ENCODE data around the gene EPHB2. TPM values are rescaled to one million over a fixed set of nuclear protein-coding genes. Genes with fewer than 3 reads are reported as not detected.

EPHB2 gene
- total and polyA plus RNA-seq, 2 of the 8 experiments (the other 6 are each of a cell fraction or from before 2014, with no cell fraction given): 15.8 to 17.2 TPM

DNA sequence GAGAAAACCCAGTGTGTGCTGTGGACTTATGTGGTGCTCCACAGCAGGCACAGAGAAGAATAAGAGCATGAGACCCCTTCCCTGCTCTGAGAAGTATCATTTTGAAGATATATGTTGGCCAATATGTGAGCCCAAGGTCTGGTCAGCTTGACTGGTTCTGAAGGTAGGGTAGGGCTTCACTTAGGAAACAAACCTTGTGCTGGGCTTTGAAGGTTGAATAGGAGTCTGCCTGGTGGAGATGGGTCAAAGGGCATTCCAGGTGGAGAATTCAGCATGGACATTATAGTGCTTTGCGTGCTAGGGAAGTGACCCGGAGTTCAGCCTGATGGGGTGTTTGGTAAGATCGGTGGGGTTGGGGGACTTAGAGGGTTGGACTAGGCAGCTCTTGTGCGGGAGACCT is 99.1 kb downstream of the EPHB2 start:
- H2AK5ac ChIP-seq (ENCODE audit: low read depth, low read length): no peak overlapping the region
- H3K79me2 ChIP-seq (ENCODE audit: control insufficient read depth in 1 of 2, insufficient read depth in 2 of 2, low read length in 2 of 2): no peaks in the 10 kb centered on the region
- 0 out of 2 replicates have a peak, but pooled peaks cover 2% of the 10 kb centered on the region for H3K79me1 ChIP-seq (ENCODE audit: low read depth, low read length)
- H4K91ac ChIP-seq (replicated peaks; ENCODE audit: insufficient read length, low read length): no peak overlapping the region
- ChIA-PET CTCF (ENCODE audit: partially characterized antibody) (interaction anchor here (1.6 to 1.9 kb wide), 2 partner anchors 11 to 52 kb away, joined by 7 to 8 read pairs; no protein-coding TSS in a partner anchor), POLR2A (ENCODE audit: partially characterized antibody) (interaction anchor here (1.1 to 1.4 kb wide), 2 partner anchors 16 to 17 kb away, joined by 3 to 4 read pairs; no protein-coding TSS in a partner anchor)
- peaks cover 7 to 23% (median 16%) of the 10 kb centered on the region in 4 experiments for H3K4me1 ChIP-seq (replicated peaks in 1 of 4; ENCODE audit: control insufficient read depth in 3 of 4, insufficient read depth in 4 of 4, low read length in 3 of 4)
- no peak overlapping the region for H3K56ac ChIP-seq (replicated peaks; ENCODE audit: insufficient read length, low read depth, low read length)
- H3K36me3 ChIP-seq (ENCODE audit: control insufficient read depth in 2 of 4, insufficient read depth in 4 of 4, low read length in 3 of 4): no peaks in the 10 kb centered on the region
- no peak overlapping the region for H2AFZ ChIP-seq (ENCODE audit: low read length)
- H2BK5ac ChIP-seq (ENCODE audit: low read depth, low read length): no peak overlapping the region
- no peak overlapping the region for H3K9ac ChIP-seq (replicated peaks in 1 of 4; ENCODE audit: extremely low read depth in 1 of 4, low read depth in 3 of 4, low read length in 3 of 4)
- H3K18ac ChIP-seq (ENCODE audit: extremely low read depth, low read length): no peak overlapping the region
- H2BK120ac ChIP-seq (replicated peaks; ENCODE audit: low read depth, low read length): no peak overlapping the region
- 0 out of 2 replicates have a peak overlapping the region, but pooled peaks have one; percentile 29 for H2BK15ac ChIP-seq (ENCODE audit: low read length)
- no peak overlapping the region for H2BK20ac ChIP-seq (ENCODE audit: low read length)
- no peaks in the 10 kb centered on the region for H4K20me1 ChIP-seq (replicated peaks in 1 of 2; ENCODE audit: control insufficient read depth in 1 of 2, insufficient read depth in 2 of 2, low read length in 2 of 2)
- no peaks in the 10 kb centered on the region for H3K9me3 ChIP-seq (ENCODE audit: insufficient read depth in 2 of 2, low read depth in 1 of 2, low read length in 1 of 2)
- H4K8ac ChIP-seq (ENCODE audit: extremely low read depth, insufficient read depth, low read length): no peak overlapping the region
- no peak overlapping the region for H3K27ac ChIP-seq (ENCODE audit: low read depth, low read length)
- H3K14ac ChIP-seq (ENCODE audit: insufficient read length): no peak overlapping the region
- no peak overlapping the region for H3K4me3 ChIP-seq (ENCODE audit: extremely low read depth in 1 of 4, insufficient read depth in 2 of 4, low read depth in 3 of 4, low read length in 4 of 4)
- no peak for FAIRE-seq
- H2BK12ac ChIP-seq (ENCODE audit: low read depth, low read length): no peak overlapping the region
- WGBS, 2 experiments (ENCODE audit: extremely low coverage in 1 of 2, insufficient coverage in 1 of 2, insufficient read length in 1 of 2, insufficient replicate concordance in 2 of 2, low coverage in 1 of 2, low lambda C conversion rate in 2 of 2, missing lambda C conversion rate in 1 of 2): 93% methylated on average over 4 of the region's 4 CpGs; no CpG with 5 or more reads in 1 of the 2 experiments
- no peak overlapping the region for H3K4ac ChIP-seq (replicated peaks; ENCODE audit: insufficient read length, low read depth, low read length)
- no peak overlapping the region for H4K5ac ChIP-seq (ENCODE audit: insufficient read length, low read depth, low read length)
- no peaks in the 10 kb centered on the region for H3K27me3 ChIP-seq (replicated peaks in 1 of 4; ENCODE audit: control insufficient read depth in 3 of 4, extremely low read depth in 1 of 4, insufficient read depth in 3 of 4, low read length in 3 of 4)
- no peak overlapping the region for H3K23ac ChIP-seq (ENCODE audit: insufficient read length)
- no peak for DNase-seq (ENCODE audit: low read depth in 1 of 2, low spot score in 2 of 2)
- H3K23me2 ChIP-seq (ENCODE audit: low read depth, low read length): peaks cover 4% of the 10 kb centered on the region; the same call in 1 of the 2 replicates
- H3K4me2 ChIP-seq (ENCODE audit: insufficient read depth in 1 of 2, low read depth in 2 of 2, low read length in 2 of 2): no peak overlapping the region
- TF ChIP-seq HDAC2 (IDR thresholded peaks at IDR 0.05; ENCODE audit: borderline replicate concordance in 1 of 2, low read depth in 2 of 2, low read length in 2 of 2): no peak
- TF ChIP-seq SIX5 (IDR thresholded peaks at IDR 0.05; ENCODE audit: low read depth, low read length): no peak
- TF ChIP-seq RXRA (IDR thresholded peaks at IDR 0.05; ENCODE audit: insufficient read depth, low read depth, low read length): no peak
- TF ChIP-seq RBBP5 (IDR thresholded peaks at IDR 0.05; ENCODE audit: borderline replicate concordance, low read depth, low read length): no peak
- TF ChIP-seq SP2 (IDR thresholded peaks at IDR 0.05; ENCODE audit: low read length): no peak
- TF ChIP-seq, protein P1, sequence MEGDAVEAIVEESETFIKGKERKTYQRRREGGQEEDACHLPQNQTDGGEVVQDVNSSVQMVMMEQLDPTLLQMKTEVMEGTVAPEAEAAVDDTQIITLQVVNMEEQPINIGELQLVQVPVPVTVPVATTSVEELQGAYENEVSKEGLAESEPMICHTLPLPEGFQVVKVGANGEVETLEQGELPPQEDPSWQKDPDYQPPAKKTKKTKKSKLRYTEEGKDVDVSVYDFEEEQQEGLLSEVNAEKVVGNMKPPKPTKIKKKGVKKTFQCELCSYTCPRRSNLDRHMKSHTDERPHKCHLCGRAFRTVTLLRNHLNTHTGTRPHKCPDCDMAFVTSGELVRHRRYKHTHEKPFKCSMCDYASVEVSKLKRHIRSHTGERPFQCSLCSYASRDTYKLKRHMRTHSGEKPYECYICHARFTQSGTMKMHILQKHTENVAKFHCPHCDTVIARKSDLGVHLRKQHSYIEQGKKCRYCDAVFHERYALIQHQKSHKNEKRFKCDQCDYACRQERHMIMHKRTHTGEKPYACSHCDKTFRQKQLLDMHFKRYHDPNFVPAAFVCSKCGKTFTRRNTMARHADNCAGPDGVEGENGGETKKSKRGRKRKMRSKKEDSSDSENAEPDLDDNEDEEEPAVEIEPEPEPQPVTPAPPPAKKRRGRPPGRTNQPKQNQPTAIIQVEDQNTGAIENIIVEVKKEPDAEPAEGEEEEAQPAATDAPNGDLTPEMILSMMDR (IDR thresholded peaks at IDR 0.05; ENCODE audit: control extremely low read depth in 1 of 3, insufficient read depth in 1 of 3, low read depth in 1 of 3, low read length in 3 of 3): no peak
- no peak for TF ChIP-seq CTBP2 (IDR thresholded peaks at IDR 0.05; ENCODE audit: borderline replicate concordance, insufficient read depth, insufficient read length, low read length)
- TF ChIP-seq JUN (IDR thresholded peaks at IDR 0.05; ENCODE audit: low read depth, low read length): no peak
- no peak for TF ChIP-seq GABPA (IDR thresholded peaks at IDR 0.05; ENCODE audit: borderline replicate concordance, insufficient read depth, low read length)
- TF ChIP-seq TCF12 (IDR thresholded peaks at IDR 0.05; ENCODE audit: low read depth, low read length): no peak
- TF ChIP-seq KDM5A (IDR thresholded peaks at IDR 0.05; ENCODE audit: low read length): no peak
